GM21526 (cell line): ENCODE results near the gene DOCK9.
"Not testable (repeated sequence)": the region's sequence is repeated elsewhere in the genome, so short reads cannot be mapped to it uniquely, and the experiment has no call there.

Experiments used
- ATAC-seq: cut with Tn5 transposase; IDR thresholded peaks from one replicate; pipeline ENCODE4 v1.9.1; 2021; ENCODE audit warnings: moderate library complexity; ENCODE audit not compliant: unreplicated experiment, low FRiP score

The DOCK9 gene

DNA sequence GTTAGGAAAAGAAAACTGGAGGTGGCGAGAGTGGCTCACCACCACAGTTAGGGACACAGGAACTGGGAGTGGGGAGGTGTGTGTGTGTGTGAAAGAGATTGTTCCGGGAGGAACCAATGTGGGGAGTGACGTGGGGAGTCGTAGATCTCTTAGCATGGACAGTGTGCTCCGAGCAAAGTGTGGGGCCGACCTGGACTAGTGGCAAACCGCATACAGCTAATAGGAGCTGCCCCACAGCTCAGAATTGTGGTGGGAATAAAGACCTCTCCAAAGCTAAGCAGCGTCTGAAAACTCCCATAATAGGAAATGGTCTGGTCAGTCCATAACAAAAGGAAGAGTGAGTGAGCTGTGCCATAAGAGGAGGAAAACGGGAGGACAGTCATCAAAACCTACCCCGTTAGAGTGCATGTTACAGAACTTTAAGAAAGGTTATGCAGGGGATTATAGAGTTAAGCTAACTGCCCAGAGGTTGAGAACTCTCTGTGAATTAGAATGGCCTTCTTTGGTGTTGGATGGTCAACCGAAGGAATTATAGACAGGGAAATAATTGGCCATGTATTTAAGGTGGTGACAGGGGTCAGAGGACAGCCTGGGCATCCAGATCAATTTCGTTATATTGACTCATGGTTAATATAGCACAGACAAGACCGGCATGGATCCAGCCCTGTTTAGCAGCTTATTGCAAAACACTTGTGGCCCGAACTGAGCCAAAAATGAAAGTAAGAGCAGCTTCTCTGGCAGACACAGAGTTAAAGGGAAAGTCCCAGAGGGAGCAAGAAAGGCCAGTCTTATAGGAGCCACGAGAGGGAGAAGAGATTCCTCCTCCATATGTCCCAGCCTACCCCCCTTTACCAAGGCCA lies 216.5 kb downstream of the DOCK9 start:
- peak; percentile 79 for ATAC-seq

DNA sequence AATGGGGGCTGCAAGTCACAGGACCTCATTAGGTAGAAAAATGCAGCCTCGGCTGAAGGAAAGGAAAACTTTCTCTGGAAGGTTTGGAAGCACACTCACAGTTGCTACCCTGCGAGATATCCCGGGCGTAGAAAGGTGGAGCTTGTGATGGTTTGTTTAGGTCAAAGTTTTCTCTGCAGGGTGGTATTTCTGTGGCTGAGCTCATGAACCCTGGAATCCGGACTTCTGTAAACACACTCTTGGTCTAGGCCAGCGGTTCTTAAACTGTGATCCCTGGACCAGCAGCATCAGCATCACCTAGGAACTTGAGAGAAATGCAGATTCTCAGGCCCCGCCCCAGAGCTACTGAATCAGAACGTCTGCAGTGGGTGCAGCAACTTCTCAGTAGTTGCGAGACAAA lies 222.1 kb downstream of the DOCK9 start:
- ATAC-seq, result no peak

DNA sequence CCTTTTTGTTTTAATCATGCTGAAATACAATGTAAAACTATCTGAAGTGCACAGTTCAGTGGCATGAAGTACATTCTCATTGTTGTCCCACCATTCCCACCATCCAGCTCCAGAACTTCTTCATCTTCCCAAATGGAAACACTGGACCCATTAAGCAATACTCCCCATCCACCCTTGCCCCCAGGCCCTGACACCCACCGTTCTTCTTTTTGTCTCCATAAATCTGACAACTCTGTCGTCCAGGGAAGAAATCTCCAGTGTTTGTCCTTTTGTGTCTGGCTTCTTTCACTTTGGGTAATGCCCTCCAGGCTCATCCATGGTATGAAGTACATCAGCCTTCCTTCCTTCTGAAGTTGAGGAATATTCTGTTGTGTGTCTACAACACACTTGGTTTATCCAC lies 222.7 kb downstream of the DOCK9 start:
- ATAC-seq, result no peak

DNA sequence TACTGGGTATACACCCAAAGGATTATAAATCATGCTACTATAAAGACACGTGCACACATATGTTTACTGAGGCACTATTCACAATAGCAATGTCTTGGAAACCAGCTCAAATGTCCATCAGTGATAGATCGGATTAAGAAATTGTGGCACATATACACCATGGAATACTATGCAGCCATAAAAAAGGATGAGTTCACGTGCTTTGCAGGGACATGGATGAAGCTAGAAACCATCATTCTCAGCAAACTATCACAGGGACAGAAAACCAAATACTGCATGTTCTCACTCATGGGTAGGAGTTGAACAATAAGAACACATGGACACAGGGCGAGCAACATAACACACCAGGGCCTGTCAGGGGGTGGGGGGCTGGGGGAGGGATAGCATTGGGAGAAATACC lies 223.4 kb downstream of the DOCK9 start:
- ATAC-seq, result not testable (repeated sequence)

DNA sequence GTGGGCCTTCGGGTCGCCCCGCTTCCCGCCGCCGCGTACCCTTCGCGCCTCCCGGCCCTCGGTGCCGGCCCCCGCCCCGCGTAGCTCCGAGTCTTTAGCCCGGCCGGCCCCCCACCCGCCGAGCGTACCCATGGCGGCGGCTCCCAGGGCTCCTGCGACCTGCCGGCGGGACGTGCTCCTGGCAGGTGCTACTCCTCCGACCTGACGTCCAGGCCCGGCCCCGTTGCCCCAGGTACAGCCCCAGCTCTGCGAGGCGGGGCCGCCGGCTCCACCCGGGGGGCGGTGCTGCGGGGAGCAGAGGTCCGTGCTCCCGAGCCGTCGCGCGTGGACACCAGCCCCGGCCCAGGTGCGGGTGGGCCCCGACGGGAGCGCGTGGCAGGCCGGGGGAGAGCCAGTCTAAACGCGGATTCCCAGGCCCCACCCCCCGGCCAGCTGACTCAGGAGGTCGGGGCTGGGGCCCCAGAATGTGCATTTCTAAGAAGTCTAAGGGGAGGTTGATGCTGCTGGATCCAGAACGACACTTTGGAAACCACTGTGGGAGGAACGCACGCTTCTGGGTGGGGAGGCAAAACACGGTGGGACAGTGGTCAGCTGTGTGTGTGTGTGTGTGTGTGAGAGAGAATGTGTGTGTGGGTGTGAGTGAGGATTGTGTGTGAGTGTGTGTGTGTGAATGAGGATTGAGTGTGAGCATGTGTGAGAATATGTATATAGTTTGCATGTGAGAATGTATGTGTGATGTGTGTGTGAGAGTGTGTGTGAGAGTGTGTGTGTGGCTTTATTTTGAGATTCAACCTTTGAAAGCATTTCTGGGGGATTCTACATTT lies 225.2 kb downstream of the DOCK9 start, which contains the start of gene SLC15A1:
SLC15A1 (minus strand) TSS at position 206 of the 824 bp plus-strand sequence; CDS start at position 132, 74 bp downstream.
- no peak for ATAC-seq

DNA sequence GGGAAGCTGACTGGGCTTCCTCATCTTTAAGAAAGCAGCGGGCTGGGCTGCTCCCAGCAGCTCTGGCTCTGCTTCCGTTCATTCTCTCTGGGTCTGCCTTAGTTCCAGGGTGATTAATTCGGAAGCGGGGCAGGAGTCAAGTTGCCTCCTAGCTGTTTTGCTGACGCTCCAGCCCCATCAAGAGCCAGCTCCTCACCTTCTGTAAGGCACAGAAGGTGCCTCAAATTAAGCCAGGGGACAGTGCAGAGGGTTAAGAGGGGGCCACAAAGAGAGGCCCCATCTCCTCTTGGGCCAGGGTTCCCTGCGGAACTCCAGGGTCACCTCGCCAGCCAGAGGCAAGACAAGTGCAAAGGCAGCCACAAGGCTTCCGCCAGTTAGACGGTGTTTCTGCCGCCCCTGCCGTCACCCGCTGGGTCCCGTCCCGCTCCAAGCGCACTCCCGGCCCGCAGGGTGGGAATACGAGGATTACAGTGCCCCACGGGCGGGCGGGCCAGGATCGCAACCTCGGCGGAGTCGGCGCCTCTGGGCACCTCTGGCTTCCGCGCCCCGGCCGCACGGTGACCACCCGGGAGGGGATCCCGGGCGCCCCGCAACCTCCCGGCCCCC lies 225.9 kb downstream of the DOCK9 start:
- no peak for ATAC-seq

DNA sequence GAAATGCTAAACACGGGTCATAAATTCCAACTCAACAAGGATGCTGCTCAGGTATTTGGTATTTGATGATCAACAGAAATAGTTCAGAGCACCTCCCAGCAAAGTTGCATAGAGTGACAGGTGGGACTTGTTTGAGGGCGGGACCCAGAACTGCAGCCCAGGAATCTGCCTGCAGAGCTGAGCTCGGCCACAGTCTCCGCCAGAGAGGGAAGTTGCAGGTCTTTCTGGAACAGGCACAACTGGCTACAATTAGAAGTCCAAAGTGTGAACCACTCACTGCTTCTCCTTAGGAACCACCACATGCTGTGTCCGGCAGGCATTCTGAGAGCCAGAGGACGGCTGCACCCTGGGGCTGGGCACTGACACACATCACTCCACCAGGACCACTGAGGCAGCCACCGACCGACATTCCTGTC lies 226.5 kb downstream of the DOCK9 start:
- no peak for ATAC-seq

DNA sequence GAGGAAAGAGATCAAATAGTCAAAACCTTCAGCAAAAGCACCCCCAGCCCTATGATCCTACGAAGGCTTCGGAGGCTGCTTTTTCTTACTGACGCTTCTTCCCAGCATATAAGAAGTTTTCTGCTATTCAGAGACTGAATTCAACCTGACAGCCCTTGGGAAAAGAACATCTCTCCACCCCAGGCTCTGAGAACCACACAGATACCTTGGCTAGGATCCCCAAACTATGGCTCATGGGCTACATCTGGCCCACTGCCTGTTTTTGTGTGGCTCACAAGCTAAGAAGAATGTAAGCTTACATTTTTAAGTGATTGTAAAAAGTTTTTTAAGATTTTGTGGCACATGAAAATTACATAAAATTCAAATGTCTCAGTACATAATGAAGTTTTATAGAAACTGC lies 228.4 kb downstream of the DOCK9 start:
- no peak for ATAC-seq

DNA sequence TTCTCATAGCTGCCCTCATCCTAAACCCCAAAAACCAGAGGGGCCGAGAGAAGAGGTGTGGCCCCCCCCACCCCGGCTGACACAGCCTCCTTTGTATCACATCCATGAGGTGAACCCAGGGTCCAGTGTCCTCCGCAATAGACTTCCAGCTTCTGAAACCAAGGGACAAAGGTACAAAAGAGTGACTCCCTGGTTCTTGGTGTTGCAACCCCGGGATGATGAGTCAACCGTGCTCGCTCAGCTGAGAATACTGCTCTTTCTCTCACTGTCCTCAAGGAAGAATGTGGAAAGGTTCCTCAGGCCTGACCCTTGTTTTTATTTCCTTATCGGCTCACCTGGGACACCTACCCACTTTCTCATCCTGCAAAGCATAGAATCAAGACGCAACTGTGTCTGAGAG lies 230.9 kb downstream of the DOCK9 start:
- ATAC-seq, result no peak
